Esophagus muscularis mucosa (tissue), 4 donors: ENCODE measurements around the gene GPRC6A.

Experiments used
- CTCF ChIP-seq, 3 experiments: fragments of 200-600 bp in 2 of 3; fragments of 450-650 bp in 1 of 3; sonication (generic) in 2 of 3; IDR thresholded peaks; one replicate each; pipeline ENCODE4 v1.5.1; 2017 to 2019; ENCODE audit warnings: antibody characterized with exemption in 3 of 3, mild to moderate bottlenecking in 2 of 3, moderate library complexity in 1 of 3
- EP300 ChIP-seq: sonication (generic); formaldehyde crosslinking; IDR thresholded peaks from one replicate; pipeline ENCODE4 v1.6.1; 2017; ENCODE audit warnings: antibody characterized with exemption
- POLR2A ChIP-seq: fragments of 450-650 bp; IDR thresholded peaks from one replicate; pipeline ENCODE4 v1.6.1; 2017; ENCODE audit warnings: antibody characterized with exemption, moderate library complexity, mild to moderate bottlenecking, low read depth
- POLR2AphosphoS5 ChIP-seq, 2 donors: sonication (generic); formaldehyde crosslinking; IDR thresholded peaks; one replicate each; pipeline ENCODE4 v1.6.1; 2017; ENCODE audit warnings: antibody characterized with exemption in 2 of 2

GRCh38 chr6:116764629-116764960 lies 64.3 kb downstream of the GPRC6A start:
- TF ChIP-seq CTCF (IDR thresholded peaks at IDR 0.05) = no peak
- no peak for TF ChIP-seq POLR2A
- TF ChIP-seq EP300 = no peak
- no peak for TF ChIP-seq POLR2AphosphoS5 (IDR thresholded peaks at IDR 0.05)
